GM12878 (cell line): ENCODE measurements around the gene ATXN2. TPM values are rescaled to one million over a fixed set of nuclear protein-coding genes. Genes with fewer than 3 reads are reported as not detected.

Experiments
- ATAC-seq: fragments of 200-7000 bp; cut with Tn5 transposase; 3 replicates; pipeline ENCODE4 v1.9.1; 2020; ENCODE audit warnings: mild to moderate bottlenecking, moderate library complexity
- BruUV-seq: library from RNA; stranded (reverse); fragments of 400-500 nt; replicated peaks from 2 replicates; lab custom pipeline; 2021; lab: Mats Ljungman, UMichigan
- CTCF ChIA-PET: fragments of 300-600 bp; sonication (Branson Sonifier 250); formaldehyde crosslinking; extraction: SDS; loops from one replicate; lab custom pipeline; 2021; ENCODE audit warnings: inconsistent platforms; lab: Yijun Ruan, JAX
- POLR2A ChIA-PET: fragments of 350-600 bp; formaldehyde crosslinking; extraction: SDS; loops from one replicate; lab custom pipeline; 2021; ENCODE audit warnings: inconsistent platforms; lab: Charles Lee
- RAD21 ChIA-PET: fragments of 300-600 bp; sonication (Branson Sonifier 250); formaldehyde crosslinking; loops from one replicate; lab custom pipeline; 2023; ENCODE audit warnings: antibody characterized with exemption; ENCODE audit not compliant: unreplicated experiment; lab: Charles Lee
- SMC1A ChIA-PET: fragments of 300-600 bp; sonication (Branson Sonifier 250); formaldehyde crosslinking; loops from one replicate; lab custom pipeline; 2023; ENCODE audit not compliant: unreplicated experiment, uncharacterized antibody; lab: Charles Lee
- DNase-seq: peaks from one replicate; pipeline ENCODE4 v3.0.0-alpha.2; 2011; ENCODE audit warnings: low read depth, low spot score
- FAIRE-seq: peaks from 3 replicates; lab custom pipeline; 2011; peaks lifted over from hg19 to GRCh38; lab: Jason Lieb, UNC
- H2AFZ ChIP-seq: 2 replicates; pipeline ENCODE4 v1.6.0; 2011; ENCODE audit warnings: low read depth, low read length, control low read depth; ENCODE audit not compliant: control insufficient read depth
- H3K27ac ChIP-seq: 2 replicates; pipeline ENCODE4 v1.5.1; 2011; ENCODE audit warnings: control low read depth; ENCODE audit not compliant: control insufficient read depth, insufficient read depth
- H3K27me3 ChIP-seq, 2 experiments: replicated peaks in 1 of 2; 2 replicates each; pipeline versions ENCODE4 v1.6.0 to v1.6.1; 2011; ENCODE audit warnings: low read length in 1 of 2; ENCODE audit not compliant: control insufficient read depth in 2 of 2, insufficient read depth in 2 of 2
- H3K36me3 ChIP-seq, 2 experiments: 2 replicates each; pipeline ENCODE4 v1.5.1; 2011; ENCODE audit warnings: low read length in 1 of 2; ENCODE audit not compliant: control insufficient read depth in 2 of 2, insufficient read depth in 2 of 2
- H3K4me1 ChIP-seq: 2 replicates; pipeline ENCODE4 v1.6.1; 2011; ENCODE audit warnings: mild to moderate bottlenecking, low read length, moderate library complexity, mixed read lengths; ENCODE audit not compliant: control insufficient read depth, insufficient read depth
- H3K4me2 ChIP-seq: 2 replicates; pipeline ENCODE4 v1.6.0; 2011; ENCODE audit warnings: control low read depth; ENCODE audit not compliant: control insufficient read depth, insufficient read depth
- H3K4me3 ChIP-seq: fragments of 200-600 bp; sonication (generic); 2 replicates; pipeline ENCODE4 v1.5.1; 2016
- H3K79me2 ChIP-seq: 2 replicates; pipeline ENCODE4 v1.6.0; 2011; ENCODE audit warnings: low read length; ENCODE audit not compliant: control insufficient read depth, insufficient read depth
- H3K9ac ChIP-seq: 2 replicates; pipeline ENCODE4 v1.8.0; 2011; ENCODE audit warnings: low read length, control low read depth, mixed read lengths; ENCODE audit not compliant: control insufficient read depth, insufficient read depth
- H3K9me3 ChIP-seq: replicated peaks from 3 replicates; pipeline ENCODE4 v1.5.1; 2011; ENCODE audit warnings: mild to moderate bottlenecking, low read length; ENCODE audit not compliant: control insufficient read depth, insufficient read depth
- H4K20me1 ChIP-seq: 2 replicates; pipeline ENCODE4 v1.6.0; 2011; ENCODE audit not compliant: control insufficient read depth, insufficient read depth
- CHD2 ChIP-seq: IDR thresholded peaks from 2 replicates; pipeline ENCODE4 v1.6.1; 2011; ENCODE audit warnings: low read depth, low read length, improper control_type of control experiment, borderline replicate concordance
- E2F8 ChIP-seq: fragments of 450-650 bp; IDR thresholded peaks from 2 replicates; pipeline ENCODE4 v1.6.1; 2018; ENCODE audit warnings: mild to moderate bottlenecking, low read depth, moderate library complexity; ENCODE audit not compliant: partially characterized antibody
- EED ChIP-seq: sonication (generic); IDR thresholded peaks from 2 replicates; pipeline ENCODE4 v1.6.1; 2016; ENCODE audit warnings: antibody characterized with exemption, low read depth
- EP300 ChIP-seq, 2 experiments: fragments of 150-350 bp in 1 of 2; IDR thresholded peaks; 2 replicates each; pipeline ENCODE4 v1.6.1; 2011 to 2012; ENCODE audit warnings: low read depth in 2 of 2, low read length in 2 of 2, borderline replicate concordance in 1 of 2, improper control_type of control experiment in 1 of 2, inconsistent platforms in 1 of 2; ENCODE audit not compliant: control insufficient read depth in 1 of 2
- FOXK2 ChIP-seq: fragments of 450-650 bp; IDR thresholded peaks from 2 replicates; pipeline ENCODE4 v1.6.1; 2017; ENCODE audit warnings: mild to moderate bottlenecking, moderate library complexity
- HDAC6 ChIP-seq: fragments of 200-600 bp; sonication (generic); IDR thresholded peaks from one replicate; pipeline ENCODE4 v1.8.0; 2017; ENCODE audit warnings: antibody characterized with exemption; ENCODE audit not compliant: unreplicated experiment
- JUNB ChIP-seq: IDR thresholded peaks from 2 replicates; pipeline ENCODE4 v1.6.1; 2016; ENCODE audit warnings: antibody characterized with exemption, mild to moderate bottlenecking
- LARP7 ChIP-seq: fragments of 450-650 bp; IDR thresholded peaks from 2 replicates; pipeline ENCODE4 v1.6.1; 2017; ENCODE audit warnings: mild to moderate bottlenecking
- NKRF ChIP-seq: fragments of 450-650 bp; conservative IDR thresholded peaks from 2 replicates; pipeline ENCODE4 v1.6.1; 2017; ENCODE audit warnings: mild to moderate bottlenecking, moderate library complexity
- PAX5 ChIP-seq: IDR thresholded peaks from 2 replicates; pipeline ENCODE4 v1.6.1; 2011; ENCODE audit warnings: low read depth, low read length, borderline replicate concordance
- POLR2AphosphoS5 ChIP-seq: IDR thresholded peaks from 2 replicates; pipeline ENCODE4 v1.6.1; 2011; ENCODE audit warnings: mild to moderate bottlenecking, low read length, inconsistent platforms
- SMAD1 ChIP-seq: fragments of 450-650 bp; IDR thresholded peaks from 2 replicates; pipeline ENCODE4 v1.6.1; 2018; ENCODE audit warnings: mild to moderate bottlenecking, low read depth; ENCODE audit not compliant: partially characterized antibody
- ZBTB33 ChIP-seq: fragments of 450-650 bp; IDR thresholded peaks from 2 replicates; pipeline ENCODE4 v1.6.1; 2017; ENCODE audit warnings: mild to moderate bottlenecking
- ZNF24 ChIP-seq: fragments of 450-650 bp; IDR thresholded peaks from 2 replicates; pipeline ENCODE4 v1.6.1; 2017; ENCODE audit warnings: antibody characterized with exemption, mild to moderate bottlenecking
- ZNF384 ChIP-seq: IDR thresholded peaks from 2 replicates; pipeline ENCODE4 v1.6.1; 2012; ENCODE audit warnings: low read depth, mild to moderate bottlenecking, low read length, improper control_type of control experiment, borderline replicate concordance
- WGBS: methylation state at CpG from one replicate; pipeline ENCODE4 v1.1.6; 2016; ENCODE audit warnings: low lambda C conversion rate; ENCODE audit not compliant: insufficient replicate concordance, insufficient coverage; ENCODE audit errors: missing lambda C conversion rate; 5-methylcytosine and 5-hydroxymethylcytosine counted together
- in situ Hi-C: fragments of 300-500 bp; cut with MboI; formaldehyde crosslinking; loops from 9 replicates; pipeline ENCODE4 v1.14.3; 2018; ENCODE audit warnings: mixed read lengths
- intact Hi-C: fragments of 100-400 bp; cut with micrococcal nuclease; formaldehyde crosslinking; loops from one replicate; pipeline ENCODE4 v1.14.2; 2022; ENCODE audit not compliant: unreplicated experiment
- polyA plus RNA-seq, 11 experiments: library from polyadenylated mRNA; depleted of rRNA in 4 of 11; unstranded in 6 of 11; stranded (reverse) in 5 of 11; fragments of >200 nt; fragmentation: Nextera tagmentation in 4 of 11; fragmentation: Illumina TruSeq in 1 of 11; extraction: Ambion mirVana in 4 of 11; extraction: Trizol in 1 of 11; gene quantifications; 1 replicate in 1 of 11; 2 replicates in 10 of 11; pipeline versions ENCODE4 v1.2.1 to v1.2.3, GENCODE V29; 2011 to 2016; ENCODE audit warnings: inconsistent platforms in 2 of 11, missing spikeins in 2 of 11, low read depth in 1 of 11
- total RNA-seq, 4 experiments: library from RNA; depleted of rRNA in 3 of 4; stranded (reverse); fragments of >200 nt in 3 of 4; fragmentation: Illumina TruSeq in 1 of 4; extraction: Trizol in 1 of 4; gene quantifications; 2 replicates each; pipeline versions ENCODE4 v1.2.1 to v1.2.3, GENCODE V29; 2013 to 2021
- TF ChIP-seq, protein P1 (sequence below): IDR thresholded peaks from 2 replicates; pipeline ENCODE4 v1.6.1; 2011; ENCODE audit warnings: low read depth, low read length, improper control_type of control experiment, borderline replicate concordance

The ATXN2 gene
- total and polyA plus RNA-seq, 10 of the 15 experiments (the other 5 are each of a cell fraction or from before 2014, with no cell fraction given): 8.8 to 31.5 (median 19.0) TPM

- TF ChIP-seq, protein P1, sequence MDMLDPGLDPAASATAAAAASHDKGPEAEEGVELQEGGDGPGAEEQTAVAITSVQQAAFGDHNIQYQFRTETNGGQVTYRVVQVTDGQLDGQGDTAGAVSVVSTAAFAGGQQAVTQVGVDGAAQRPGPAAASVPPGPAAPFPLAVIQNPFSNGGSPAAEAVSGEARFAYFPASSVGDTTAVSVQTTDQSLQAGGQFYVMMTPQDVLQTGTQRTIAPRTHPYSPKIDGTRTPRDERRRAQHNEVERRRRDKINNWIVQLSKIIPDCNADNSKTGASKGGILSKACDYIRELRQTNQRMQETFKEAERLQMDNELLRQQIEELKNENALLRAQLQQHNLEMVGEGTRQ: no peak
These were observed 46.3 kb upstream of the ATXN2 start (continued) for GRCh38 chr12:111645433-111645832.

- no peak for ATAC-seq
- ChIA-PET SMC1A (interaction anchor here (1.2 kb wide), 1 partner anchor 64 kb away, joined by 3 read pairs; no protein-coding TSS in a partner anchor), RAD21 (interaction anchor here (0.6 kb wide), 1 partner anchor 182 kb away, joined by 3 read pairs; no protein-coding TSS in a partner anchor), POLR2A (interaction anchor here (0.5 kb wide), 1 partner anchor 298 kb away, joined by 3 read pairs; no protein-coding TSS in a partner anchor), CTCF (no interaction called here)
- no peaks in the 10 kb centered on the region for H3K4me1 ChIP-seq
- H3K36me3 ChIP-seq: peaks cover 9 to 24% of the 10 kb centered on the region in 2 experiments
- no peak overlapping the region for H3K4me3 ChIP-seq
- in situ Hi-C loops (no loop called here), intact Hi-C loops (no loop called here)
- no peak overlapping the region for H3K27ac ChIP-seq
- 81% methylated on average over 3 of the region's 3 CpGs for WGBS
- no peaks in the 10 kb centered on the region for H3K27me3 ChIP-seq
- H2AFZ ChIP-seq: no peak overlapping the region
- H3K9ac ChIP-seq: no peak overlapping the region
- H3K79me2 ChIP-seq: no peaks in the 10 kb centered on the region
- no peaks in the 10 kb centered on the region for H4K20me1 ChIP-seq
- H3K9me3 ChIP-seq: no peaks in the 10 kb centered on the region
- no peak overlapping the region for H3K4me2 ChIP-seq
- DNase-seq: no peak
- no TSS peak for BruUV-seq
- FAIRE-seq: no peak
- TF ChIP-seq LARP7 (no peak), ZNF24 (no peak), CHD2 (no peak), EP300 (IDR thresholded peaks at IDR 0.05; ENCODE audit: borderline replicate concordance in 1 of 2, control insufficient read depth in 1 of 2, low read depth in 2 of 2, low read length in 2 of 2) (no peak), E2F8 (no peak), HDAC6 (no peak), ZBTB33 (no peak), NKRF (no peak), POLR2AphosphoS5 (no peak), PAX5 (no peak), ZNF384 (no peak), SMAD1 (no peak), JUNB (no peak), EED (no peak), FOXK2 (no peak)
These were observed 44.3 kb upstream of the ATXN2 start for GRCh38 chr12:111643427-111643826.
